TTC549 (cell line): Measurements from ENCODE around the gene AUTS2.

Experiments used
- FAIRE-seq: peaks from 2 replicates; lab custom pipeline; 2012; peaks lifted over from hg19 to GRCh38; lab: Jason Lieb, UNC

AUTS2 gene

GRCh38 chr7:70434821-70435220, 836.5 kb downstream of the AUTS2 start:
- no peak for FAIRE-seq

DNA sequence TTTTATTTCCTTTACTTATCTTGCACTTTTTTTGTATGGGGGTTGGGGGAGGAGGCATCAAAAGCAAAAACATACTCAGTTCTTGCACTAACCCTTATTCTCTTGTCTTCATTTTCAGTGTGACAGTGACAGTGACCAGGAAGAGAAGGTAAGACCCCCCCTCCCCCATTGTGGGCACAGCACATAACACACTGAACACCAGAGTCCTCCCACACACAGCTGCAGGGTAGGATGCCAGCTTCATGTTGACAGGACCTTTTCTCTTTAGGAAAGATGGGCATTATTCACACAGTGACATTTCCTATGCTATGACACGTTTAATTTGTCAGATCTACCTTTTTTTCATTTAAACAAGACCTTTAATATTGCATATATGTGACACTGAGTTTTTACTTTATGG, 837.4 kb downstream of the AUTS2 start:
- FAIRE-seq = no peak

DNA sequence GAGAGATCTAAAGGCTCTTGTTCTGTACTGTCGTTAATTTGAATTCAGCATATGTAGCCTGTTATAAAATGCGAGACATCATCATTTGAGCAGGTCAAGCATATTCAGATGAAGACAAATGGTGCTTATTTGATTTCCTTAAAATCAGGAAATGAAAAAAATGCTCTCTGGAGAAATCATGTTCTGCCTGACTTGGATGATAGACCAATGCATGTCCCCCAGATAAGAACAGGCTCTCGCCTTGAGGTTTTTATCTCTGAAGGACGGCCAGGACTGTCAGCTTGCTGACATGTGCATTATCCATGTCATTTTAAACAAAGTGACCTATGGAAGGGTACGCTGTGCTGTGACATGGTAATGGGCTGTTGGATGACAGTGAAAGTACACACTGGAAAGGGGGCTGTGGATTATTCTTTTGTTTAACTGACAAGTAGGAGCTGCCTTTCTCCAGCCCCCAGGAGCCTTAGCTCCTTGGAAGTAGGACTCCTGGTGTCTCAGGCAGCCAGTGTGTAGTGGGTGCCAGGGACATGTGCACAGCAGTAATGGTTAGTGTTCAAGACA, 838.6 kb downstream of the AUTS2 start:
- FAIRE-seq = no peak

DNA sequence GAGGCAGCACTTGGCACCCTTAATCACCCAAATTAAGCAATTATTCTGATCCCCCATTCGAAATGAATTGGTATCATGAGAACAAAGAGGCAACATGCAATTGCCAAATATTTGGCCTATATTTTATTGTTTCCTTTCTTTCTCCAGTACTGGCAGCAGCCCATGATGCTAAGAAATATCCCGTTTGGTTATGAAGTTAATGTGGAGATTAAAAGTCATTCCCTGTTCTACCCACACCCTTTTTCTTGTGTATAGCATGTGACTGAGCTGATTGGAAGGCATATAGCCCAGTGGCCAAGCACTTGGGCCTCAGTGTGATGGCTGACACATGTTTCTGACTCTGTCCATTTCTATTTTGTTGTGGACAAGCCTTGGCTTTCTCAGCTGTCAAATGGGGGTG, 841.4 kb downstream of the AUTS2 start:
- no peak for FAIRE-seq

DNA sequence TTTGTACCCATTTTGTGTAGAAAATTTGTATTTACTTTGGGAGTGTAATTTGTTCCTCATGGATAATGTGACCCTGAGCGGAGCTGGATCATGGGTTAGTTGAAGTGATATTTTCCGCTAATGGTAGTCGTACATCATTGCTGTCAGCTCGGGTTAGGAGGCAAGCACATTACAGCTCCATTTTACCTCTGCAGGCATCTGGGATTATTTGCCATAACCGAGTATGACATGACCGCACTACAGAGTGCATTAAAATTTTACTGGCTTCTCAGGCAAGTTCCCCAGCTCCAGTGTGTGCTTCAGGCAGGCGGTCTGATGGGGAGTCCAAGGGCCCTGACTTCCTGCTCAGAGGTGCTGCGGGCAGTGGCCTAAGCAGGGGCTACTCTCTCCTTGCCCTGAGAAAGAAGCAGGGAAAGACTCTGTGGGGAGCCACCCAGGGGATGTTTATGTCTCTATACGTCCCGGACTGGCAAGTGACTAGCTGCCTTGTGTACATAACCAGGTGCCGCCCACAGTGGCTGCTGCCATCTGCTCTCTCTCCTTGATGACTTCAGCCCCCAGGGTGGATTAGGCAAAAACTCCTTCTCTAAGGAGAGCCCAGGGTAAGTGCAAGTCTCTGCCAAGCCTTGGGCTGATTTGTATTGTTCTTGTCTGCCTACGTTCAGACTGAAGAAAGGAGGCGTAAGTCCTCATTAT, 848.3 kb downstream of the AUTS2 start:
- no peak for FAIRE-seq

DNA sequence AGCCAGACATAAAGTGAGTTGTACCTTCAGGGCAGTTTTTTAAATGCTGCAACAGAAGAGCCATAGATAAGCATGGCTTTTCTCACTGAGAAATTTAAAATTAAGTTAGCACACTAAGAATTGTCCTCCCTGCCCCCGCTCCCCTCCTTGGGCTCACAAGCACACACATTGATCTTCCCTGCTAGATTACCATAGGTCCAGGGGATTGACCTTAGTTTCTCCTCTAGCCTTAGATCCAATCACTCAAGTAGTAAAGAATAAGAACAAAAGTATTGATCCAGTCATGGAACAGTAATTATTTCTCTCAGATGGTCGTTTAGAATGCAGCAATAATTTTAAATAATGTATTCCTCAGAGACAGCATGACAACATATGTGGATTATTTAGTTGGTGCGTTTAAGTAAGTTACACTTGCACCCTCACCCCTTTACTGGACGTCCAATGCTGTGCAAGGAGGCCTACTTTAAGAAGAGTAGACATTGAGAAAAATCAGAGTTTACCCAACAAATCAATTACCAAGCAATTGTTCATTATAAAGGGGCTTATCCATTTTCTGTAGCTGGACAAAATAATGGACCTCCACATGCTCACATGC, 850.1 kb downstream of the AUTS2 start:
- FAIRE-seq = no peak

GRCh38 chr7:70450731-70451130, 852.5 kb downstream of the AUTS2 start:
- no peak for FAIRE-seq

DNA sequence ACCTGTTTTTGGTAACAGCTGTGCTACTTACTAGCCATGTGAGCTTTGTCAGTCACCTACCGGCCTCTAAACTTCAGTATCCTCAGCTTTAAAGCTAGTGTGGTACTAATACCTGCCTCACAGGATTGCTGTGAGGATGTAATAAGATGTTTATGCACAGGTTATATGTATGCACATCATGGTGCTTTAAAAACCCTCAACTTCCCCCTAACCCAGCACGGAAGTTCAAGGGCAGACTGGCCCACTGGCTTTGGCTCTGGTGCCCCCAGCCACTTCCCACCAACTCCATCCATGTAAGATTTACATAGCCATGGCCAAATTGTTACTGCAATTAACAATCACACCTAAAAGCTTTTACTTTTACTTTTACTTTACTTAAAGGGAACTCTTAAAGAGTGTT, 857.6 kb downstream of the AUTS2 start:
- FAIRE-seq = no peak

DNA sequence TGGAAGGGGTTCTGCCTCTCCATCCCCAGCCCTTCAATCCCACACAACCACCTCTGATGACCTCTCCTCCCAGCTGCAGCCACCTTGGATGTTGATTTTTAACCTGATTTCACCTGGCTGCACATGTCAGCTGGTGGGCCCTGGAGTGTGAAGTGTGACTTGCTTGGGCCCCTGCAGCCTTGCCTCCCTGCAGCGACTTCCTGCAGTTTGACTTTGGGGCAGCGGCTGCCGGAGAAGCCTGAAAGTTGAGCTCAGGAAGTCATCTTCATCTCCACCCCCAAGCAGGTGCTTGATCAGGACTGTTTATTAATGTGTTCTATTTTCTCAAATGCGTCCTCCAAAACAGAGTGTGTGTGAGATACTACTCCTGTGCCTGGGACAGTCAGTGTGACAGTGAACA, 858.4 kb downstream of the AUTS2 start:
- no peak for FAIRE-seq

DNA sequence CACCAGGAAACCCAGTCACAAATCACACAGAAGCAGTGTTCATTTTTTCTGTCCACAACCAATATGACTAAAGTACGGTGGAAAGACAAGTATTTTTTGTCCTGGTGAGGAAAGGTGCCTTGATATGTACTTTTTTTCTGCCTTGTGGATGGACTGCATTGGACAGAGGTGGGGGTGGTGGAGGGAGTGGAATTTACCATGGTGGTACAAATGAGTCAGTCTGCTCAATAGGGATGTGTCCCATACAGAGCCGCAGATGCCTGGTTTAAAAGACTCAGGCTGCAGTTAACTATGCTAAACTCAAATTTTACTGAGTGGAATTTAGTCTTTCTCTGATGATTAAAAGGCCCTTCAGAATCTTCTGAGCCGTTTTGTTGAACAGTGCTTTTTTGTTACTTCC, 859.2 kb downstream of the AUTS2 start:
- no peak for FAIRE-seq

- no peak for FAIRE-seq
These were observed 859.8 kb downstream of the AUTS2 start for GRCh38 chr7:70457883-70458680.

GRCh38 chr7:70458745-70459144, 860.5 kb downstream of the AUTS2 start:
- FAIRE-seq = no peak

DNA sequence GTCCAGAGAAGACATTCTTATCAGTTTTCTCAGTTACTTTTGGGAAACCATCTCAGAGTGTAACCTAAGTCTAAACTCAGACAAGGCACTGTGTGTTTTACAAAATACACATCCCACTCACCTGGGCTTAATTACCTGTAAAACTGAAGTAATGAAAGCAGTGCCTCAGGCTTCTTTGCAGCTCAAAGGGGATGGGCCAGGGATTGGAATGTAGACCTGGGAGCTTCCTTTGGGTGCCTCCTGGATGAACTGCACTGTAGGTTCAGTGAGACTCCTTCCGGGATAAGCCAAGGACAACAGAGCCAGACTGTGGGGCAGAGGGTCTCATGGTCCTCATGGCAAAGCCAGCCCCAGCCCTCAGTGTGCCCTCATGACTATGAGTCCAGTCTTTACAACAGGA, 861.3 kb downstream of the AUTS2 start:
- FAIRE-seq = no peak

GRCh38 chr7:70460071-70460470, 861.8 kb downstream of the AUTS2 start:
- FAIRE-seq = no peak

GRCh38 chr7:70460562-70460961, 862.3 kb downstream of the AUTS2 start:
- FAIRE-seq = no peak

DNA sequence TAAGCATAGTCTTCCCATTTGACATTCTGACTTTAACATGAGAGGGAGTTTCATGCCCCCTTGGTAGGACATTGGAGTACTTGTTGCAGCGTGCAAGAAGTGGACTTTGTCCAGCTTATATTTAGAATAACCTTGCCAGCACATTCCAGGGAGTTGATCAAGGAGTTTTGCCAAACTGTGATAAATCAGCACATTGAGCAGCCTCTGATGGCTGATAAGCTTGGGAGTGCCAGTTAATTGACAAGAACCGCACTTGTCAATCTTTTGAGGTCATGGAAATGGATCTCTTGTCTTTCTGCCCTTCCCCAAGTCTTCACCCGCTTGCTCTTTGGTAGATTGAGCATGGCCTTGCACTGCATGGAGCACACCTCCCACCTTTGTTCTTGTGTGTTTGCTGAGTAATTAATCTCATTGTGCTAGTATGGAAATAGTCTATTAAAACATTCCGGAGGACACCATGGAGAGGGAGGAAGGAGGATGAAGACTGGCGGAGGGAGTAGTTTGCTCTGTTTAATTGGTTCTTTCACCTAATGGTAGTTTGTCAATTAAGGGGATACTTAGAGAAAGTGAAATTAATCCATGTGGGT, 865.2 kb downstream of the AUTS2 start:
- no peak for FAIRE-seq

DNA sequence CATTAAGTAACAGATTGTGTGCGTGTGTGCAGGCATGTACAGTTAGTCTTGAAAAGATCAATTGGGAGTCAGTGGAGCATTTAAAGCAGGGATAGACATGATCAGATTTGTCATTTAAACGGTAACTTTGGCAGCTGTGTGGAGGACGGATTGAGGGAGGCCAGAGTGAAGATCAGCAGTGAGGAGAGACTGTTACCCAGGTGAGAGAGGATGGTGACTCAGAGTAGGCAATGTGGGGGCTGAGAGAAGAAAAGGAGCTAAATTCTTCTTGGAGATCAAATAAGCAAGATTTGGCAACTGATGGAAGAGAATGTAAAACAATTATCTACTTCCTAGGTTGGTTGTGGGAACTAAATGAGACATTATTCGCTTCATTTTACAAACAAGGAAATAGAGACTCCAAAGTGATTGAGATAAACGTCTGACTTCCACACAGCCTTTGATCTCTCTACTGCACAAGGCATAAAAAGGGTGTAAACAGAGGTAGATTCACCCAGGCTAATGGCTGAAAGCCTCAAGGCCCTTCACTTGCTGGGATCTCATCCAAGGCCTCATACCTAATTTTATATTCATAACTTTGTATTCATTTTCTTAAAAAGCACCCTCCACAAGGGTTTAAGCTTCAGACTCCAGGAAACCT, 868.6 kb downstream of the AUTS2 start:
- no peak for FAIRE-seq

DNA sequence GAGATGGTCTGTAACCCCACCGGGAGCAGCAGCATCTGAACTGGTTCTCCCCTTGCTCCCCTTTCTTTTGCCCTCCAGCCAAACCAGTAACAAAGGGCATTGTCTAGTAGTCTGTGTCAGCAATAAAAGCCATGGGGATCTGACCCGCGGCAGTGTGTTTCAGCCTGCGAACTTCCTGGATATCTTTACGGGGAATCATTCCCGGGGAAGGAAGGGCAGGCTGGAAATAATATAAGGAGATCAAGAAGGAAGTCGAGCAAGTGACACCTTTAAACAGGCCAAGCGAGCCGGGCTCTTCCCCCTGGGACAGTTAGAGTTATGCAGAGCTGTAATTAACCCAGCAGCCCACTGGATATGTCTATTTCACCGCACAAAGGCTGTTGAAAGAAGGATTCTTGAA, 872.5 kb downstream of the AUTS2 start:
- no peak for FAIRE-seq

GRCh38 chr7:70472601-70473237, 874.4 kb downstream of the AUTS2 start:
- no peak for FAIRE-seq

DNA sequence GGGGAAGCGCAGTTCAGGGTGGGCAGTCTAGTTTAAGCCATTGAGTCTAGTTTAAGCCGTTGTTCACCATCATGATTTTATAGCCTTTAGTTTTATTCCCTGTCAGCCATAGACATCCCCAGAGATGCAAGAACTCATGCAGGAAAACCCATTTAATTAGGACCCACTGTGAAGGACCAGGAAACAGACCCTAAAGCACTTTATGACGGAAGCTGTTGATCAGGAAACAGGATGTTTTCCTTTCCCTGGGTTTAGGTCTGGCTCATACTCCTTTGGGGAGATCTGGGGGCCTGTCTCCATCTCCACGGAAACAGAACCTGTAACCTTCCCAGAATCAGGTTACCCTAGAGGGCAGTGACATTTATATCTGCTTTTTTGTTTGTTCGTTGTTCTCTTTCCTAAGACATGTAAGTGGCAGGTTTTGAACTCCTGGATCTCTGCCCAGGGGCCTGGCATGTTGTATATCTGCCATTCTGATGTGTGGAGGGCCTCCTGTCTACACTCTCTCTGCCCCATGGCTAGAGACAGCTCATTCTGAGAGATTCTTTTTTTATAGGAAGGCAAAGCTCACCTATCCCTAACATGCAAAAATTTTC, 876.5 kb downstream of the AUTS2 start:
- no peak for FAIRE-seq
